Fibroblast of gingiva (primary cell): ENCODE data around the gene TENM4.

Experiments used
- DNase-seq: peaks from one replicate; pipeline ENCODE4 v3.0.0-alpha.2; 2011; ENCODE audit warnings: low read depth

The TENM4 gene

DNA sequence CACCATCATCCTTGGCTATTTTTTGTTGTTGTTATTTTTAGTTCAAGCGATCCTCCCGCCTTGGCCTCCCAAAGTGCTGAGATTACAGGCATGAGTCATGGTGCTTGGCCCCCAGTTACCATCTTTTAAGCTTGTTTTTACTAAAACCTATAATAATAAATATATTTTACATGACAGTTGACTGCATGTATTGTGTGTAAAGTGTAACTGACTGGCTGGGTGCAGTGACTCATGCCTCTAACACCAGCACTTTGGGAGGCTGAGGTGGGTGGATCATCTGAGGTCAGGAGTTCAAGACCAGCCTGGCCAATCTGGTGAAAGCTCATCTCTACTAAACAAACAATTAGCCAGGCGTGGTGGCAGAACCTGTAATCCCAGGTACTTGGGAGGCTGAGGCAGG, 386.2 kb downstream of the TENM4 start:
- DNase-seq: no peak

DNA sequence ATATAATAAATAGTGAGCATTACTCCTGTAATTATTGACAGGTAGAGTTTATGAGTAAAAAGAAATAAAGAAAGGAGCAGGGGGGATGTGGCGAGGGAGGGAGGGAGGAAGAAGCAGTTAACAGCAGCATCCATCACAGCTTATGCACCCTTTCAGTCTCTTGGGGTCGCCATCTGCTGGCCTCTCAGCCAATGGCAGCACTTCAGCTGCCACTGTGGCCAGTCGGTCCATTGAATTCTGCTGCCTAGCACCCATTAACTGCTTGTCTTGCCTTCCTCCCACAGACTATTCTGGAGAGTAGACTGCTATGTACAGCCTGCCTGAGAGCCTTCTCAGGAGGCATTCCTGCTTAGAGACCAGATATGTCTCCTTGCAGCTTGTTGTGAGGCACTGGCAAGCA, 388.3 kb downstream of the TENM4 start:
- DNase-seq: no peak

DNA sequence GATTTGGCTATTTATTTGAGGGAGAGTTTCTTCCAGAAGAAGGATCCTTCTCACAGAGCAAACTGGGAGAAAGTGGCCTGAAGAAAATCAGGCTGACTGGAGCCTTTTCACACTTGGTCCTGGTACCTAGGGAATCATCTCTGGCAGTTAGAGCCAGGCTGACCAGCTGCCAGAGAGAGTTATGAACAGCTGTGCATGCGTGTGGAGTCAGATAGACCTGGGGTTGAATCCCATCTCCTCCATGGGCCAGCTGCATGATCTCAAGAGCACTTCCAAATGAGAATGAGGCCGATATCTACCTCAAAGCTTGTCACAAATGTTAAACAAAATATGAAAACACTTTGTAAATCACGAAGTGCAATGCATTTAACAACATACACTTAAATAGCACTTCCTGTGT, 390.0 kb downstream of the TENM4 start:
- DNase-seq: no peak

DNA sequence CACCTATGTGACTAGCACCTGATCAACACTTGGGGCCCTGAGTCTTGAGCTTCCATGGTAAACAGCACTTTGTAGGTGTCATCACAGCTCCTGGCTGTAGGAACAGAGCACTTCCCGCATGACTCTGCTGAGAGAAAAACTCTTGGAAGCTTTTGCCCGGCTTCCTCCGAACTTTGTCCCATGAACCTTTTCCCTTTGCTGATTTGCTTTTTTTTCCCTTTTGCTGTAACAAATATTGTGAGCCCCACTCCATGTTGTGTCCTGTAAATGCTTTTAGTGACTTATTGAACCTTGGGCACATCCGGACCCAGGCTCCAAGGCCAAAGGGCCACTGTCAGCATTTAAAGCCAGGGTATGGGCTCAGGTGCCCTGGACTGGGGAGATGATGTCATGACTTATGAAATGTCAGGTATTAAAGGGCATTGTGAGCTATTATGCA, 391.1 kb downstream of the TENM4 start:
- DNase-seq: no peak

DNA sequence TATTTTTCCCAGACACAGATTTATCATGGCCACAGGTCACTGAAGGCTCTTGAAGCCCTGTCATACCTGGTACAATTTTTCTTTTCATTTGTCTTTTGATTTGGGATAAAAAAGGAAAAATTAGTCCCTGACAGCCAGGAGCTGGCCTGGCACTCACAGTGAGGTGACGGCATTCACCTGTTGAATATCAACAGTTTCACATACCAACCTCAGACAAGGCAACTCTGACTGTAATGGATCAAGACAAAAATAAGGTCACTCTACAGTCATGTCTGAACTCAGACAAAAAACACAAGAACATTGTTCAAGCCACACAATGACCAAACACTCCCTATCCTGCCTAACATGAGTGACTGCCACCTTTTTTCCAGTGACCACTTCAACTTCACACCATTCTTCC, 392.9 kb downstream of the TENM4 start:
- DNase-seq: no peak

DNA sequence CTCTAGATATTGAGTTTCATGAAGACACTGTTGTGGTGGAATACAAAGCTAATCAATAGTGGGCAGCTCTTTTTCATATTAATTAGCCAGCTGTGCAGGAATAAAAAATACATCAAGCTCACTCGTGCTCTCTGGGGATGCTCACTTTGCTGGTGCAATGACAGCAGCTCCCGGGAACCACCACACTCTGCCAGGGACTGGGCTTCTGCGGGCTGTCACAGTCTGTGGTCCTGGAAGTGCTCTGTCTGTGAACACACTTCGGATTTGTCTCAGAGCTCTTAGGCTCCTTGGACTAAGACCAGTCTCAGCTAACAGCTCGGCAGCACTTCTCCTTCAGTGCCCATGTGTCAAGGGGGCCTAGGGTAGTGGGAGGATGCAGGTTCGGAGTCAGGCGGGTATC, 393.5 kb downstream of the TENM4 start:
- DNase-seq: no peak

DNA sequence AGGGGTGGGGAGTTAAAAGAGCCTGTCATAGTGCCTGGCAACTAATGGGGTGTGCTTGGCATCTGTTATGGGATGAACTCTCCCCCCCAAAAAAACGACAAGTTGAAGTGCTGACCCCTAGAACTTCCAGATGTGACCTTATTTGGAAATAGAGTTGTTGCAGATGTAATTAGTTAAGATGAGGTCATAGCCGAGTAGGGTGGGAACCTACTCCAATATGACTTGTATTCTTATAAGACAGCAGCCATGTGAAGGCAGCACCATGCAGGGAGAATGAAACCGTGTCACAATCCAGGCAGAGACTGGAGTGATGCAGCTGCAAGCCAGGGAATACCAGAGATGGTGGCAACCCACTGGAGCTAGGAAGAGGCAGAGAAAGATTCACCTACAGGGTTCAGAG, 394.5 kb downstream of the TENM4 start:
- no peak for DNase-seq

DNA sequence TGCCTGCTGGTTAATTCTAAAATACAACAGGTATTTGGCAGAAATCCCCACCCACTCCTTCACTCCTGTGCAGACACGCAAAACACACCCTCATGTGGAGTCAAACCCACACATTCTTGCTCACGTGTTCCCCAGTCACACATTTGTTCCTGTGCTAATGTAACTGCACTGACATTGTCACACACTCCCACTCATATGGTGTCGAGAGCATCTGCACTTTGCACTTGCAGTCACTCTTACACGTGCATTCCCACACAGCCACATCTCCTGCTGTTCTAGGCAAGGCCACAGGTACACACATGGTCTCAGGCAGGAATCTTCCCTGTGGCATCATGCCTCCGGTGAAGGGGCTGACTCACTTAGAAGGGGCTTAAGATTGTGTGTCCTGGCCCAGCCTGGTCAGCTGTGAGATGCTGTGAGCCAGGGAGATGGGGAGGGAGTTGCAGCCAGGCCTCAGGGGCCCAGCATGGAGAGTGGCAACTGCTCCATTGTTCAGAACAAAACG, 395.0 kb downstream of the TENM4 start:
- no peak for DNase-seq

DNA sequence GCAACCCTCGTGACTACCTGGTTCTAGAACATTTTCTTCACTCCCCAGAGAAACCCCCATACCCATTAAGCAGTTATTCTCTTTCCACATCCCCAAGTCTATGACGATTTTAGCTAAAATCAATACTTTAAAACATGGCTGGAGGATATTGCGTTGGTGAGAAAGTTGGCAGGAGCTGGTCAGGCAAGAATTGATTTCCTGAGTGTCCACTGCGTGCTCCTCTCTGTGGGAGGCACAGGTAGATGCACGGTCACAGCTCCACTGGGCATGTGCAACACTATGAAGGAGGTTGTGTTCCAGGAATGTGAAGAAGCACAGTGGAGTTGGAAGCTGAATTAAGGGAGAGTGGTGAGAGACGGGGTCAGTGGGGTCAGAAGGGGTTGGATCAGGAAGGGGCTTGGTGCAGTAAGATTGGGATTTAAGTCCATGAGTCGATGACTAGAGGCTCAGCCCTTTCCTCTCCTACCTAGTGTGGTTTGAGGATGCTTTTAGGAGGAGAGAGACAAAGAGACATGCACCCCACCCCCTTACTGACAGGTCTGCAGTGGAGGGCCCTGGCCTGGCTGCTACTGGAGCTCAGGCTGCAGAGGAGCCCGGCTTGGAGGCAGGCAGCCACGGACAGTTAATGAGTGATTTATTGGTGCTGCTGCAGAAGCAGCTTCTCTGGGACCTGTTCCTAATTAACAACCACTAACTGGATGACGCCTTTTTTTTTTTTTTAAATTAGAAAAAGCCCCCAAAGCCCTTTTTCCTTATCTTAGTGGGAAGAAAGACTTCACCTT, 395.6 kb downstream of the TENM4 start:
- DNase-seq: no peak

DNA sequence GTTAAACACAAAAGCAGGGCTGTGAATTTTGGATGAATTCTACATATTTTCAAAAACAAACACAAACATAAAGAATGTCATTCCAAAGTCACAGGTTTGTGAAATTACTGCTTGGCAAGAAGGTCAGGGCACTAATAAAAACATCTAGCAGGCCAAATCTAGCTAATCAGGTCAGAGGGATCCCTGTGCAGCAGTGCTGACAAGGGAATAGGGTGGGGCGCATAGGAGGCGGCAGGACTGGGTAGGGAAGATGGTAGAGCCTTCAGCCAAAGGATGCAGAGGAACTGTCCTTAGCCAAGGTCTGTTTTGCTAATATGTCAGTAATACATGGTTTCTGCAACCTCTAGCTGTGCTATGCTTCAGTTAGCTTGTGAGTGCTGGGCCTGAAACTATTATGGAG, 396.6 kb downstream of the TENM4 start:
- DNase-seq: no peak

DNA sequence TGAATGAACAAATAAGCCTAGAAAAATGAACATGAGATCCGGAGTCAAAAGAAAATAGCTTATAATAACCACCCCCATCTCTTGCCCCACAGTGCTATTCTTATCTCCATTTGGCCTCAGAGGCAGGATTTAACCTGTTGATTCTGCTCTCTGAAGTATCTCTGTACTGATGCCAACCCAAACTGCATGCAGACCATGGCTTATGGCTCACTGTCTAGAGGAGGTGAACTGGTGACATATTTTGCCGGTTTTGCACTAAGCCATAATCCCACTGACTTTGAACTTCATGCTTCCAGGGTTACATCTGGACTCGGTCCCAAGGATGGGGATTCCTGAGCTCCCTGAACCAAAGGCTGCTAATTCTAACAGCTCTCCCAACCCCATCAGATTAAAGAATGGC, 397.1 kb downstream of the TENM4 start:
- no peak for DNase-seq

DNA sequence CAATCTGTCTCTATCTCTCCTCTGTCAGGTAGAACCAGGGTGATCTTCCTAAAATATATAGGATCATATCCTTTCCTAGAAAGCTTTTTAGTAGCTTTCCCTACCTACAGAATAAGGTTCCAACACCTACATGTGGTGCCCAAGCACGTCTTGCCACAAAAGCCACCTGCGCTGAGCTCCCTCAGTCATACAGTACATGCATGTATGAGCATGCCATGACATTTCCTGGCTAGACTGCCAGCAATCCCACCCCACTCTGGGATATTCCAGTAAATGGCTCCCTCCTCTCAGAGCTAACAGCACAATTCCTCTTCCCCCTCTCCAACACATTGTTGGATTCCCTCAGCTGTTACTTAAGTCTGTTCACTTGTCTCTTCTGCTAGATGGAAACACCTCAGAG, 398.0 kb downstream of the TENM4 start:
- DNase-seq: no peak

DNA sequence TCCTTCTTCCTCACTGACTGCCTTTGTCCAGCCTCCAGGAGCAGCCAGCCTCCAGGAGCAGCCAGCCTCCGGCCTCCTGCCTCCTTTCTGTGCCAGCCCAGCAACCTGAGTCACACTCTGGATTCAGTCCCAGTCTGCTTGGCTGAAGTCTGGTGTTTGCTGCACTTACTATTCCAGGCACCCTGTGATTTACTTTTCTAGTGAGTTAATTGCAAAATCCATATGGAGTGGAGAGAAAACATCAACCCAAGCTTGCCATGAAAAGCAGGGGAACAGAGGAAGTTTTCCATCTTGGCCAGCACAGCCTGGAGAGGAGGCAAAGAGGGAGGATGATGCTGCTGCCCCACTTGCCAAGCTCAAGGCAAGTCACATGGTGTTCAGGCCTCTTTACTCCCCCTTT, 400.5 kb downstream of the TENM4 start:
- DNase-seq: peak; percentile 21

DNA sequence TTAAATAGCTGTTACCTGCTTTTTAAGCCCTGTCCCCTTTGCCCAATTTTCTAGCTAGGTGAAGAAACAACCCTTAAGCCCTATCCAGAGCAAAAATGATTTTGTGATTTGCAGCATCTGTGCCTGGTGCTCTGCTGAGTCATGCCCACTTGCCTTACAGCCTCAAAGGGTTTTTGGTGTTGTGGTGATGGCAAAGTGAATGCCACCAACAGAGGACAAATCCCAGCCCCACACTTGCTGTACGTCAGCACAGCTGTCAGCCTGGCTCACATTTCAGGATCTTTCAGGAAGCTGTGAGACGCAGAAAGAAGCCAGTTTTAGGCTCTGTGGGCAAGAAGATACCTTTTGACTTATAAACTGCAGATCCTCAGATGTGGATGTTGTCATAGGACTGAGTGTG, 401.7 kb downstream of the TENM4 start:
- DNase-seq: no peak

DNA sequence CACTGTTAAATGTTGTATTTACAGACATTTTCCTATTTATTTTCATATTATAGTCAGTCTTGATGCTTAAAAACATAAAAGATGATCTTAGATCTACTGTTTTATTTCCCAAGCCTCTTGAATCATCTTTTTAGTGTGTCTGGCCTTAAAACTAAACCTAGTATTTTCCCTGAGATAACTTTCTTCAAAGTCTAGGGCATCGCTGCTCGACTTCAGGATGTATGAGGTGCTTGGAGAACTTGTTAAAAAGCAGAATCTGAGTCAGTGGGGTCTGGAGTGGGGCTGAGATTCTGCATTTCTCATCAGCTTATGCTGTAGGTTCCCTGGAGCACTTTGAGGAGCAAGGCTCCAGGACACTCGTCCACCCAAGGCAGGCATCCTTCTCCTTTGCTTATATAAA, 404.9 kb downstream of the TENM4 start:
- no peak for DNase-seq

DNA sequence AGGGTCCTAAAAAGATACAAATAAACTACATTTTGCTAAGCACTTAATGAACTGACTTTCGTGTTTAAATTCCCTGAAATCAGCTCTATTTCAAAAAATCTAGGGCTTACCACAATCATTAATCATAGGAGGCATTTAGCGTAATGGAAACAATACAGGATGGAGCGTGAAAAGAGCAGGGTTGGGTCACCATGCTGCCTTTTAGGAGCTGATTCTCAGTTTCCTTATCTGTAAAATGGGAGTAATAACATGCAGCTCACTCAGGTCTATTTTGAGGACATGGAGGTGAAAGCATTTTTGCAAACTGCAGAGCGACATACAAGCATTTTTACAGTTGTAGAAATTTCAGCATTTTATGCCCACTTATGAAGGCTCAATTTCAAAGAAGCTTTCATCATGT, 407.0 kb downstream of the TENM4 start:
- no peak for DNase-seq

DNA sequence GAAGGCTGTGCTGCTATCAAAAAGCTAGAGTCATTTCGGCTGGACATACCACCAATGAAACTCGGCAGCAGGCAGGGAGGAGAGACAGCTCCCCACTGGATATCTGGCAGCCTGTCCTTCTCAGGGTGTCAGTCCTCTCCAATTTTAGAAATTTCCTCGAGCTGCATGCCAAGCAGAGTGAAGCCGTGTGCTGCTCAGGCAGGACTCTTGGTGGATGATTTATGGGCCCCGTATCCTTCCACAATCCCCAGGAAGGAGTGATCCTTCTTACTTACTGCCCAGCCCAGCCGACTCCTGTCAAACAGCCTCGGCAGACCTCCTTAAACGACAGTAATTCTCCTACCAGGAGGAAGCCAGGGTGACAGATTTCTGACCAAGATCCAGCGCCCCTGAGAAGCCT, 410.4 kb downstream of the TENM4 start:
- DNase-seq: no peak

DNA sequence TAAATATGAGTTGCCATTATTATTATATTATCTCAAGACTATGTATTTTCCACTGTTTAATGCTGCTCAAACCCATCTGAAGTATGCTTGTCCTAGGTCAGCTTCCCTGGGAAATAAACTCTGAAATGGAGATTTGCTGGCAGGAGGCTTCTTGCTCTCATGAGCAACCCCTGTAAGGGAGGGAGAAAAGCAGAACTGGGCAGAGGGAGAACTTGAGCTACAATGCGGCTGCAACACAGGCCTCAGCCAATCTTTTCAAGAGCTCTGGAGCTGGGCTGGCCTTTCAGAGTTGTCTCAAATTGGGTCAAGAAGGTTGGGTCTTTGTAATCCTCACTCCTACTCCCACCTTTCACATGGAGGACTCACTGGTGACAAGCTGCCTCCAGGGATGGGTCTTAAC, 412.6 kb downstream of the TENM4 start:
- no peak for DNase-seq

DNA sequence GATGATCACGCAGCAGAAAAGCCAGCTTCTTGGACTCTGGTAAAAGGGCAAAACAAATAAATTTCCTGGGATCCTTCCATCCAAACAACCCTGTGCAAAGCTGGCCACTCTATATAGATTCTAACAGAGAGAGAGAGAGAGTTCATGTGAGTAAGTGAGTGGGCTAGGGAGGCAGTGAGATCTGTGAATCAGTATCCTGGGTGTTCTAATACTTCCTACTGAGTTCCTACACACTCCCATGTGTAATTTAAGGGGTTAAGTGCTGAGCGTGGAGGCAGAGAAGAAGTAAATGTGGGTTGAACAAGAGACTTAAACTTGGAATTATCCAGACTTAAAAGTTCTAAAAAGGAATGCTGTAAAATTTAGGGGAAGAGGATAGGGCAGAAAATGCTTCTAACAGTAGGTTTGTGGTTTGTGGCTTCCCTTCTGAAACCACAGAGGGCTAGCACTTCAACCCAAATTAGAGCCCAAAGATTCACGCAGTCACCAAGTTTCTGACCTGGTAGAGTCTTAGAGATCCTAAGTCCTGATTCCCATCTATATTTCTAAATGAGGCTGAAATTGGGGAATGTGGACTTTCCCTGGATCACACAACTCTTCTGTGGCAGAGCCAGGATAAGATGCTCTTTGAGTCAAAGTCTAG, 413.9 kb downstream of the TENM4 start:
- DNase-seq: no peak

DNA sequence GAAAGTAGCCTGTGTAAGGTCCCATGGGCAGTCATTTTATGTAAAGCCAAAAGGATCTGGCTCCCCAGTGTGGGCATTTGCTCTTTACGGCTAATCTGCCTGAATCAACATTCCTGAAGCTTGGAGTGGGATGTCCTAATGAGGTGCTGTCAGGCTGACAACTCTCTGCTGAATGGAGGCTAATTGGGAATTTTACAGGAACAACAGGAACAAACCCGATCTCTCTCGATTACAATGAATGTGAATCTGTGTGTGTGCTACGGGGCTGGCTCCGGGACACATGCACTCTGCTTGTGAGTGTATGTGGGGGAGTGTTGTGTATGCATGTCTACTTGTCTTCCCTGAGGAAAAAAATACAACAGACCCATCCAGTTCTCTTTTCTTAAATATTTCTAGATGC, 415.2 kb downstream of the TENM4 start:
- DNase-seq: no peak

DNA sequence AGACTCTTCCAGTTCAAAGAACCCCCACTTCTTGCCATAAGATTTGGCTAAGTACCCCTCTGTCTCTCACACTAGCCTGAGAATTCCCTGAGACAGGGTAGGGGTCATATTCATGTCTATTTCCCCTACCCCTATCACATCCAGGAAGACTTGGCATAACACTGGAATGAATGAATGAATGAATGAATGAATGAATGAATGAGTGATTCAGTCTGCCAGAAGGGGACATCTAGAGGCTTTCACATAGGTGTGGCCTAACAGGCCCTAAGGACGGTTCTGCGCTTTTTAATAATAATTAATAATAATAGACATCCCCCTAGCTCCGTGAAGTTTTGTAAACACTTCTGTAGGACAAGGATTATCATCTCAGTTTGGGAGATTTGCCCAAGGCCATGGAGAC, 415.7 kb downstream of the TENM4 start:
- no peak for DNase-seq

DNA sequence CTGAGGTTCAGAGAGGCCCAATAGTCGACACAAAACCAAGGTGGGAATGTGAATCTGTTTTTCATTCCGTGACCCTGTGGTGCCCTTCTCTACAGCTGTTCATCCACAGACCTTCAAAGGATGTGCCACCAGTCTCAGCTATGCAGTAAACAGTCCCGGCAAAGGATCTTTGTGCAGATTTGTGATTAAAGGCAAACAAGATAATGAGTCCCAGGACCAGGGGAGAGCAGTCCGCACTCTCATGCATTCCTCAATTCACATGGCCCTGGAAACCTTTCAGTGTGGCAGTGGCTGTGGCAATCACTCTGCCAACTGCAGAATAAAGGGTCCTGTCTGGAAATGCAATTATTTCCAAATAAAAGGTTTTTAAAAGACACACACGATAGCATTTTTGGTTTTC, 418.6 kb downstream of the TENM4 start:
- no peak for DNase-seq

DNA sequence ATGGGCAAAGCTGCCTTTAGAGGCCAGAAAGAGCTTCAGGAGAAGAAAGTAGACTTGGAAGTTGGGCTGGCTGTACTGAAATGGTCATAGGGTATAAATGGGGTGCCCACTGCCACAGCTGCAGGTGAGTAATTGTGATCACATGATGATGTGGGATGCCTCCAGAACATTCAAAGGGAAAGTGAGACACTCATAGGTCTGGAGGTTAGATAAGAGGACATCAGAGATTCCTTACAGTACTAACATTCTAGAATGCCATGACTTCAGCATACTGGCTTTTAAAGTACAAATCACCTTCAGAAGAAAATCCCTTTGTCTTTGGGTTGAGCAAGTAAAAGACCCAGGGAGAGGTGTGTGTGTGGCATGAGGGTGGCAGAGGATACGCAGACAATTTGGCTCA, 419.2 kb downstream of the TENM4 start:
- DNase-seq: no peak

DNA sequence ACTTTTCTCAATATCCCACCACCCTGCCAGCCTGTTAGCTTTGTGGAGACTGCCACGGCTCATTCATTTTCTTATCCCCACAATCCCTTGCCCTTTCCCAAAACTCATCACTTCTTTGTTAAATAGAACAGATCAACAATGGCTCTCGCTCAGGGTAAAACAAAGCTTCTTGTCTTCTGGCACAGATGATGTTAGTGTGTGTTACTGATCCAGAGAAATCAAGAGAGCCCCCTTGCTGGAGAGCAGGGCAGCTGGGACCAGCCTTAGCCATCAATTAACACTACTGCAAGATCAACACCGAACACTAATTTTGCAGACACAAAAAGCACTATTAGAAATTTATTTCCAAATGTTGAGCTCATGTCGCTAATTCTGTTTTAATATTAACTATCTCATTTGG, 420.9 kb downstream of the TENM4 start:
- no peak for DNase-seq
